Sciatic nerve (tissue), 2 donors: ENCODE data around the gene MATN1. TPM values are rescaled to one million over a fixed set of nuclear protein-coding genes. Genes with fewer than 3 reads are reported as not detected.

Experiments
- ATAC-seq: fragments of 200-7000 bp; cut with Tn5 transposase; one replicate; pipeline ENCODE4 v1.9.1; 2020; ENCODE audit warnings: mild to moderate bottlenecking, moderate library complexity
- DNase-seq: peaks from one replicate; pipeline ENCODE4 v3.0.0-alpha.2; 2020; ENCODE audit warnings: low spot score
- intact Hi-C: fragments of 100-400 bp; cut with DNase I; formaldehyde crosslinking; loops from one replicate; pipeline ENCODE4 v1.14.2; 2022
- total RNA-seq: library from RNA; stranded (reverse); fragmentation: NEBNext Ultra II Directional; extraction: Animal tissue kit (Norgen Biotek cat#: 25700); gene quantifications from one replicate; pipeline ENCODE4 v1.2.1, GENCODE V29; 2021
- donor health status: DM: no; HTN: no; CAD: no.
- donor health status: DM: no; HTN: no; CAD: no.

Gene MATN1
- total RNA-seq, 1 donor from 2014 or later, result 0.18 TPM

DNA sequence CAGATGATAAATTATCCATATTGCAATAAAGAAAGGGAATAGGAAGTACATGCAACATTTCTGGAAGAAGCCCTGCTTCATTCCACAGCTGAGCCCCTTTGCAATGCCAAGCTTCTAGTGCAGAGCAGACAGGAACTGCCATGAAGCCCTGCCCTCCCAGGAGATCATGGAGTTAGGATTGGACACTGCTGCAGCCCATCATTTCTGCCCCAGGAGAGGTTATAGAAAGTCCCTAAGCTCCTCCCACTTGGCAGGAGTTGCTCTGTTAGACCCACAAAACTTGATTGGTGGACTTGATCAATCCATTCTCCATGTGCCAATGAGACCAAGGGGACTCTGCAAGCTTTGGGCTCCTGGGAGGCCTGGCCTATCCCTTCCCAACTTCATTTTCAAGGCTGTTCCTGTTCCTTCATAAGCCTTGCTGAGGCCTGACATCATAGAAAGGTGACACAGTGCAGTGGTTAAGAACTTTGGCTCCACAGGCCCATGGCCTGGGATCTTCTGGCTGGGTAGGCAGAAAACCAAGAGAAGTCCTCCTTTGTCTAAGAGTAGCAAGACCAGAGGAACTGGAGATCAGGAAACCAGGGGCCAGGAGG is 35.5 kb upstream of the MATN1 start:
- DNase-seq (no peak), ATAC-seq (no peak)
- intact Hi-C loops, result no loop called here

DNA sequence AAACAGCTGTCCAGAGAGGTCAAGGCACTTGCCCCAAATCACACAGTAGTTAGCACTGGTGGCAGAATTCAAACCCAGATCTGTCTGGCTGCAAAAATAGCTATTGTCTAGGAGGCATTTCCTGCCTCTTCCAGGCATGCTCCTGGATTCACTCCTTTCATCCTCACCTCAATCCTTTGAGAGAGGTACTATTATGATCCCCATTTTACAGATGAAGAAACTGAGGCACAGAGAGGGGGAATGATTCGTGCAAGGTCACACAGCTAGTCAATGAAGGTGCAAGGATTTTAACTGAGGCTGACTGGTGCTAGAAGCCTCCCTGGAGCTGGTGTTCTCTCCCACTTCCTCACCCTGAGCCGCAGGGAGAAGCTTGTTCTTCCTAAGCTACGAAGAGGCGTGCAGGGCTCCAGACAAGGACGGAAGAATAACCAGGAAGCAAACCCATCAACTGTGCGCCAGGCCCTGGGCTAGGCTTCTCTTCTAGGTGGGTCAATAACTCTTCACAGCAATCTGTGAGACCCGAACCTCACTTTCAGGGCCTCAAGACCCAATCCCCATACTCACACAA is 34.8 kb upstream of the MATN1 start:
- ATAC-seq (no peak), DNase-seq (no peak)
- intact Hi-C loops, result no loop called here

DNA sequence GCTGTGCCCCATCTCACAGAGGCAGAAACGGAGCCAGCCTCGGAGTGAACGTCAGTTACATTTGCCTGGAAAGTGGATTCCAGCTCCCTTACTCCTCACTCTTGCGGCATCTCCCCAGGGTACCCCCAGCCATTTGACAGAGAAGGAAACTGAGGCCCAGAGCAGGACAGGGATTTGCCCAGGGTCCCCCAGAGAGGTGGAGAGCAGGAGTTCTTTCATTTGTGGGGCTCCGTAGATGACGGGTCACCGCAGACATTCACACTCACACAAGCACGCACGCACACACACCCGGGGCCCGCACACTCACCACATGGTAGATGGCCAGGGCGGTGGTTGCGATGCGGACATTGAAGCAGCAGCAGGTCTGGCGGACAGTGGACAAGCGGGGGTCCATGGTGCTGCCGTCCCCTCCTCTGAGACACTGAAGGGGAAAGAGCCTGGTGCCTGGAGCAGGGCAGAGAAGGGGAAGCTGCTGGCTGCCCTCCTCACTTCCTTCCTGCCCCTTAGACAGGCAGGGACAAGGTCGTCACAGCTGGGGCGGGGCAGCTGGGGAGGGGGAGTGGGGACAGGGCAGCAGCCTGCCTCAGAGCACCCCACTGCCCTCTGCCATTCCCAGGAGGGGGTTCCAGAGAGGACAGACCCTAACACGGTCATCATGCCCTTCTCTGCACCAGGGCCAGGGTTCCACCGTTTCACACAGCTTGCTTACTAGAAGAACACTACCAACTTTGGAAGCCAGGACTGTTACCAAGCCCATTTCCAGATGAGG is 34.2 kb upstream of the MATN1 start, which contains the start of gene LAPTM5:
TSS of gene LAPTM5 (minus strand) at position 423 of the 769 bp plus-strand sequence. CDS start at position 394, 29 bp downstream.
- peak; percentile 74 for DNase-seq
- intact Hi-C loops, result no loop called here

GRCh38 chr1:30756545-30757351 is 33.4 kb upstream of the MATN1 start:
- DNase-seq (no peak), ATAC-seq (peak; percentile 79)
- intact Hi-C loops, result no loop called here

More for the DNA sequence above, 34.2 kb upstream of the MATN1 start, which contains the start of gene LAPTM5:
- ATAC-seq, result peak; percentile 75

- intact Hi-C loops, result no loop called here
- no peak for DNase-seq
- no peak for ATAC-seq
These were observed 32.8 kb upstream of the MATN1 start for GRCh38 chr1:30756206-30756544.

GRCh38 chr1:30755746-30756145 is 32.4 kb upstream of the MATN1 start:
- DNase-seq, result no peak
- no peak for ATAC-seq
- intact Hi-C loops, result no loop called here

GRCh38 chr1:30755334-30755733 is 31.9 kb upstream of the MATN1 start:
- intact Hi-C loops, result no loop called here
- DNase-seq (no peak), ATAC-seq (no peak)

- intact Hi-C loops, result no loop called here
- DNase-seq (no peak), ATAC-seq (no peak)
These were observed 31.3 kb upstream of the MATN1 start for GRCh38 chr1:30754684-30755171.

- DNase-seq, result no peak
- no peak for ATAC-seq
- intact Hi-C loops, result no loop called here
These were observed 30.3 kb upstream of the MATN1 start for GRCh38 chr1:30753660-30754123.

- intact Hi-C loops, result no loop called here
- DNase-seq (no peak), ATAC-seq (no peak)
These were observed 29.7 kb upstream of the MATN1 start for GRCh38 chr1:30753118-30753517.

- ATAC-seq (no peak), DNase-seq (no peak)
- intact Hi-C loops, result no loop called here
These were observed 29.2 kb upstream of the MATN1 start for GRCh38 chr1:30752651-30752908.

DNA sequence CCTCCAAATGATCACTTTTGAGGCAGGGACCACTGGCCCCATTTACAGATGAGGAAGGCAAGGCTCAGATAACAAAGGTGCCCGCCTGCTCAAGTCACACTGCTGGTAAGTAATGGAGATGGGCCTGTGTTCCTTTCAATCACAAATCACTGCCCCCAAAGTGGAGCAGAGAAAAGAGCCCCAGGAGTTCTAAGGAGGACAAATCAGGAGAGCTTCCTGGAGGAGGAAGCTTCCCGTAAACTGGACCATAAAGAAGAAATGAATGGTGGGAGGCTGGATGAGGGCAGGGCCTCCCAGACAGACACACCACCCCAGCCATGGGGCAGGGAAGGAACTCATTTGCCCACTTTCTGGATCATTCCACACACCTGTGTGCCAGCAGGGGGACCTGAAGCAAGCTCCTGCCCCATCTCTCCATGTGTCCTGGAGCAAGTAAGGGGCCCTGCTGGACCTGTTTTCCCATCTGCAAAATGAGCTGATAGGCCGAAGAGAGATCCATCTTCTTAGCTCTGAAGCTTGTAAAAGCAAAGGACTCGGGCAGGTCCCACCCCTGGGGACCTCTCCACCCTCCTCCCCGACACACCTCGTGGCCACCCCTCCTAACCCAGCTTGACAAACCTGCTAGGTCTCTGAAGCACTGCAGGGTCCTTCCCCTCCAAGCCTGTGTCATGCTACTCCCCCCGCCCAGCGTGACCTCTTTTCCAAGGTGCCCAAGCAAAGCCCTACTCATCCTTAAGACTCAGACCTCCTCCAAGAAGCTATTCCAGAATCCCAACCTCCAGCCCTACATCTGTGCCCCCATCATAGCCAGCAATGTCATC is 28.7 kb upstream of the MATN1 start:
- ATAC-seq, result no peak
- intact Hi-C loops, result no loop called here

GRCh38 chr1:30750731-30751291 is 27.4 kb upstream of the MATN1 start:
- no peak for DNase-seq
- ATAC-seq, result no peak
- intact Hi-C loops, result no loop called here

More for the DNA sequence above, 28.7 kb upstream of the MATN1 start:
- no peak for DNase-seq

DNA sequence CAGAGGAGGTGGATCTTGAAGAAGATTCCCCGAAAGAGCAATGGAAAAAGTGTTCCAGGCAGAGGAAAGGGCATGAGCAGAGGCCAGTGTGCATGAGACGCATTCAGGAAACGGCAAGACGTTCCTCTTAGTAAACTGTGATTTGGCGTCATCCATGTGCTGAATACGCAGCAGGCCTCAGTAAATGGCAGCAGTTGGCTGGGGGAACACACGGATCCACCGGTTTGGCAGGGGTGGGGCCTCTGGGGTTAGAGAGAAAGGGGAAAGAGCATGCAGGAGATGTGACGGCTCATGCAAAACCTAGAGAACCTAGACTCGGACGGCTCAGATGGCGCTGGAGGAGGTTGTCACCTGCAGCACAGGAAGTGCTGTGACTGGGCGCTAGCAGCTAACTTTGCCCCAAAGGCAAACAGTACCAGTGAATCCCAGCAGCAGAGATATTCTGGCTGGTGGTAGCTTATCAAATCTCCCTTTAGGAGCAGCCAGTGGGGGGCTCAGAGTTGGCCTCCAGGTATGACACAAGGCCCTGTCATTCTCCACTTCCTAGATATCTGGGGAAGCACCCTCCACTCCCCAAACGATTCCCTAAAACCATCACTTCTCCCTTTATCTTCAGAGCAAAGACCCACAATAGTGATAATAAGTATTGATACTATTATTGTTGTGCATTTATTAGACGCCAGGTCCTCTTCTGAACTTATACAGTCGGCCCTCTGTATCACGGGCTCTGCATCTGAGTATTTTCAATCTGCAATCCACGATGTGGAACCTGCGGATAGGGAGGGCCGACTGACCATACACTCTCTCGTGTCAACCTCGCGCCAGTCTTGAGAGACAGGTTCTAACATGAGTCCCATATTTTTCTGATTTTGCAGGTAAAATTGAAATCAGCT is 26.6 kb upstream of the MATN1 start:
- ATAC-seq (peak; percentile 13), DNase-seq (no peak)
- intact Hi-C loops, result no loop called here

- intact Hi-C loops, result no loop called here
- DNase-seq (peak; percentile 69), ATAC-seq (peak; percentile 23)
These were observed 25.5 kb upstream of the MATN1 start for GRCh38 chr1:30748699-30749401.

DNA sequence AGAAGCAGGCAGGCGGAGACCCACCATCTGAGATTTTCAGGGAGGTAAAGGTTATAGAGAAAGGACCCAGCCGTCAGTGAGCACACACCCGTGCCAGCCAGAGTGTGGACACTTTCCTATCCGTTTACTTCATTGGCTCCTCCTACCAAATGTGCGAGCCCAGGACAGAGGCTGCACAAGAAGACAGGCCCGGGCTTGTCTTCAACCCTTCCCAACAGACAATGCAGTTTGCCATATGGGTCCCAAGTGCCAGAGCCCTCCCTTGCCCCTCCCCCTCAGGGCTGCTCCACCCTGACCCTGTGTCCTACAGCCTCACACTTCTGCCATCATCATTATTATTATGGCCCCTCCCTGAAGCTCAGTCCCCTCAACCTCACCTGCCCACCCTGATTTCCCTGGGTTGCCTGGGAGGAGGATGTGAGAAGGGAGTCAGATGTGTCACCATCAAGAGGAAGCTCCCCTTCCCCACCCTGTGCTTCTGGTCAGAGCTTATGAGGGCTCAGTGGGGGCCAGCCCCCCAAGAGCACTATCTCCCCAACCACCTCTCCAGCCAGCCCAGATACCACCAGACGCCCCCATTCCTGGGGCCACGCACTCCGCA is 24.8 kb upstream of the MATN1 start:
- intact Hi-C loops, result no loop called here
- peak; percentile 14 for ATAC-seq

More for the DNA sequence above, 24.8 kb upstream of the MATN1 start:
- no peak for DNase-seq
